Measurements from ENCODE around the gene HPCAL1.

The HPCAL1 gene

DNA sequence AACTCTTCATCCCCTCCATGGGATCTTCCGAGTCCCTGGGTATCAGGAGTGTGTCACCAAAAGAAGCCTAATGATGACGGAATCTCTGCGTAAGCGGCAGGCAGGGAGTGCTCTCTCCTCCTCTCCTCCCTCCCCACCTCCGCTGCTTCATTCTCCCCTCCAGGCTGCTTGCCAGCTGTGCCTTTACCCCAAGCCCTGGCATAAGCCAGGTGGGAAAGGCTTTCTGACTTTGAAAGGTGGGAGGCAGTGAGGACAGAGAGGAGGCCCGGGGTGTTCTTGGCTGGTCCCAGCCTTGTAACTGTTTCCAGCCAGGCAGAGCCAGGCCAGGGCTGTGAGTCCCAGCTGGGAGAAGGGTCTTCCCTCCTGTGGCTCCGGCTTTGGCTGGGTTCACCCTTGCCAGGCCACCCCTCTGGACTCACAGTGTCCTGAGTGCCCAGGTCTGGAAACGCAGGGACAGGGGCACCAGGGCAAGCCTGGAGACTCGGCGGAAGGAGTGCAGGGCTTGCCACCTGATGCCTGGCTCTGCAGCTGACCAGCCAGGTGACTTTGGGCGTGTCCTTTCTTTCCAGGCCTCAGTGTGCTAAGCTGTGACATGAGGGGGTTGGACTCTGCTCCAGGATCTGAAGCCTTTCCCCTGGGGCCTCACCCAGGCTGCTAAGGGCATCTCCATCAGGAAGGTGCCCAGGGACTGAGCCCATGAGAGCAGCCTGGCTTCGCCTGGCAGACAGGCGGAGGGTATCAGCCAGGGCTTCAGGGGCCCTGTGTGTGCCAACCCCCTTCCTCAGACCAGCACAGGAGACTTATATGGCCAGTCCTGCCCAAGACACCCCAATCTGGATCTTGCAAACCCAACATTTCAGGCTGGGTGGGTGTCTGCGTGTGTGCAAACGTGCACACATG is 32.7 kb upstream of the HPCAL1 start:
- no peak for DNase-seq

DNA sequence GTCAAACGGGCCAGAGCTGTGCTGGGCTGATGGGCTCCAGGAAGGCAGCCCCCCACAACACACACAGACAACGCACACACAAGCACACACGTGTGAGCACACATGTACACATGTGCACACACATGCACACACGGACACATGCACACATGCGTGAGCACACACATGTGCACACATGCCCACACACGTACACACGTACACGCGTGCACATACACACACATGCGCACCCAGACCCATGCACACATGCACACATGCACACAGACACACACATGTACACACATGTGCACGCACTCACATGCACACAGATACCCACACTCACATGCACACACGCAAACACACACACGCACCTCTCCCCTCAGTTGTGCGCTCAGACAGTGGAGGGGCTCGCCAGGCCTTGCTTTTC is 31.2 kb upstream of the HPCAL1 start:
- no peak for DNase-seq

DNA sequence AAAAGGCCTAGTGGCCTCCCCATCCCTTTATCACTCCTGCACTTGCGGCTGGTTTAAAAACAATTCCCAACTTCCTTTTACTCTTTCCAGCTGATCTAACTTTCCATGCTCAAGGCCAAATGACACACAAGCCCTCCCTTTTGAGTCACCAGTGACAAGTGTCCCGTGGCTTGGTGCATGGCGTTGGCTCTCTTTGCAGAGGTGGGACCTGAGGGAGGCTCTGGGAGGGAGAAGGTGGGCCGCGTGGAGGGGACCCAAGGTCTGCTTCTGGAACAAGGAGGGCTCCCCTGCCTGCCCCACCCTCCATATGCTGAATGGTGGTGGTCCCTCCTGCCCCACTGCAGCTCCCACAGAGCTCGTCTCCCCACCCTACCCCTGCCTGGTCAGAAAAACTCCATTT is 30.8 kb upstream of the HPCAL1 start:
- DNase-seq = no peak

DNA sequence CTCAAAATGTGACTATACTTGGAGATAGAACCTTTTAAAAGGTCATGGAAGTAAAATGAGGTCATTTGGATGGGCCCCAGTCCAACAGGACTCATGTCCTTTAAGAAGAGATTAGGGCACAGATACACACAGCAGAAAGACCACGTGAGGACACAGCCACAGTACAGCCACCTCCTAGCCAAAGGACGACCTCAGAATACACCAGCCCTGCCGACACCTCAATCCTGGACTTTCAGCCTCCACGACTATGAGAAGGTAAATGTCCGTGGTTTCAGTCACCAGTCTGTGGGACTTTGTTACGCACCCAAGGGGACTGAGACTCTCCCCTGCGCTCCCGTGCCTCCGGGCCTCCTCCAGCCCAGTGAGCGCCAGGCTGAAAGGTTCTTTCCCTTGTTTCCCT is 30.2 kb upstream of the HPCAL1 start:
- no peak for DNase-seq

DNA sequence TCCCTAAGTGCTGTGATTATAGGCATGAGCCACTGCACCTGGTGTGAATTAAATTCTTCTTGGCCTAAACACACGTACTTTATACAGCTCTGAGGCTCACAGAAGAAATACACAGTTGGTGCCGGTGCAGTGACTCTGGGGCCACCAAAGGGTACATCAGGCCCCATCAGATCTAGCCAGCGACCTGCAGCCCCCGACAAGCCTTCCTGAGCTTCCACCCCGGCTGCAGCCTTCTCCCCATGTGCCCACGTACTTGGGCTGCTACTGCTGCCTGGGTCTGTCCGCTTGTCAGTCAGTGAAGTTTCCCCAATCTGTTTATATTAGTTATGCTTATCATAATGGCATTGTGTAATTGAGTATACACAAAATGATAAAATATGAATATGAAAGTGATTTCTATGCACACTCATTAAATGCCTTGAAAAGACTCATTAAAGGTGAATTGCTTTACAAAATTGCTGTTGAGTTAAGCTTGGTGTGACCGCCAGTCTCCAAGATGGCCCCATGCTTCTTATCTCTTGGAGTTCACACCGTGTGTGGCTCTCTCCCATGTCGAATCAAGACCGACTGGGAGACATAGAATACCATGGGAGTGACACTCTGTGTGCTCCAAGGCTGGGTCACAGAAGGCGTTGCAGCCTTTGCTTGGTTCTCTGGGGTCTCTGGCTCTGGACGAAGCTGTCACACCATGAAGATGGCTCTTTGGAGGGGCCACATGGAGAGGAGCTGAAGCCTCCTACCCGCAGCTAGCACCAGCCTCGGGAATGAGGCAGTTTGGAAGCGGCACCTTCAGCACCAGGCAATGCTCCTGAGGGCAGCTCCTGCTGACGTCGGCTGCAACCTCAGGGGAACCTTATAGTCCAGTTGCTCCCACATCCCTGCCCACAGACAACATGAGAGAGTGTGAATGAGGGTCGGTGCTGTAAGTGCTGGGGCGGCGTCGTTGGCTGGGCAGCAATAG is 29.2 kb upstream of the HPCAL1 start:
- DNase-seq = no peak

DNA sequence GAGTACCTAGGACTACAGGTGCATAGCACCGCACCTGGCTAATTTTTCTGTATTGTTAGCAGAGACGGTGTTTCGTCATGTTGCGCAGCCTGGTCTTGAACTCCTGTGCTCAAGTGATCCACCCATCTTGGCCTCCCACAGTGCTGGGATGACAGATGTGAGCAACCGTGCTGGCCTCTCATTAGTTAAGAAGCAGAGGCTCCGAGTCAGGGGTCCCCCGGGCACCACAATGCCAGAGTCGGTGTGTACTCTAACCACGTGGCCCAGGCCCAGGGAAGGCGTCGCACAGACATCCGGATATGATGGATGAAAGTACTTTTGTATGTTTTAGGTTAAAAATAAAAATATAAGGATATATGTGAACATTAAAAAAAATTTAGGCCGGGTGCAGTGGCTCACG is 28.3 kb upstream of the HPCAL1 start:
- no peak for DNase-seq

DNA sequence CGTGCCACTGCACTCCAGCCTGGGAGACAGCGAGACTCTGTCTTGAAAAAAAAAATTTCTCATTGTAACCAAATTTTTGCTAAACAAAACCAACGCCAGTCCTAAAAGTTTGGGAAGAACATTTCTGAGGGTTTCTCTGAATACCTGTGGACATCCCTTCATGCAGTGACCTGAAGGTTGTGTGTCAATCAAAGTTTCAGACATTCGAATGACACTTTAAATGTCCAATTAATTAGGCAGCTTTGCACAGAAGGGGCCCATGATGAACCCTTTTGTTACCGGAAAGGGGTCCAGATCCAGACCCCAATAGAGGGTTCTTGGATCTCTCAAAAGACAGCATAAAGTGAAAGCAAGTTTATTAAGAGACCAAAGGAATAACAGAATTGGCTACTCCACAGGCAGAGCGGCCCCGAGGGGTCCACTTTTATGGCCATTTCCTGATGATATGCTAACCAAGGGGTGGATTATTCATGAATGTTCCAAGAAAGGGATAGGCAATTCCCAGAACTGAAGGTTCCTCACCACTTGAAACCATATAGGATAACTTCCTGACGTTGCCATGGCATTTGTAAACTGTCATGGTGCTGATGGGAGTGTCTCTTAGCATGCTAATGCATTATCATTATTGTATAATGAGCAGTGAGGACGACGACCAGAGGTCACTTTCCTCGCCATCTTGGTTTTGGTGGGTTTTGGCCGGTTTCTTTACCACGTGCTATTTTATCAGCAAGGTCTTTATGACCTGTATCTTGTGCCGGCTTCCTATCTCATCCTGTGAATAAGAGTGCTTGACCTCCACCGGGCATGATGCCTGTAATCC is 27.5 kb upstream of the HPCAL1 start:
- DNase-seq = no peak

DNA sequence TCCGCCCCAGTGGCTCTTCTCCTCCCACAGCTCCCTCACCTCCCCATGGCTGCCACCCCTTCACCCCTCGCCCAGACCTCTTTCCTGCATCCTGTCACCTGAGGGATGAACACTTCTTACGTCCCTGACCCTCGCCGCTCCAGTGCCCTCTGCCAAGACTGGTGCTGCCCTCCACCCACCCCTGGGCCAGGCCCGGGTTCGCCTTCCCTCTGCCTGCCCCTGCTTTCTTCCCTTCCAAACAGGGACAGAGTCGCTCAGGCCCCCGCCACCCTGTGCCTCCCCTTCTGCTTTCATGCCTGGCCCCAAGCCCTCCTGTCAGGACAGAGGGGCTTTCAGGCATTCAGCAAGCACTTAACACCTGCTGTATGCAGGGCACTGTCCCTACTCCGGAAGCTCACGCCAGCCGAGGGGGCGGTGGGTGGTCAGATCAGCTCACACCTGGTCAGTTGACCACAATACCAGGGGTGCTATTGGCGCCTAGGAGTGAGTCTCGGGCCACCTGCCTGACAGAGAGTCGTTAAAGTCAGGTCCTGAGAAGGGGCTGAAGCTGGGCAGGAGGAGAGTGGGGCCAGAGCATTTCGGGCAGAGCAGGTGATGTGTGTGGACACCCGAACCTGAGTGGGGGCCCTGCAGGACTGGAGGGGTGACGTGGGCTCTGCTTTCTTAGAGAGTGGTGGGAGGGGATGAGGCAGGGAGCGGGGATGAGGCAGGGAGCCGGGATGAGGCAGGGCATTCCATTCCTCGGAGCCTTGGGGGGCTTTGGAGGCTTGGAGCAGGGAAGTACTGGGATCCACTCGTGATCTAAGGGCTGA is 26.0 kb upstream of the HPCAL1 start:
- DNase-seq = no peak

DNA sequence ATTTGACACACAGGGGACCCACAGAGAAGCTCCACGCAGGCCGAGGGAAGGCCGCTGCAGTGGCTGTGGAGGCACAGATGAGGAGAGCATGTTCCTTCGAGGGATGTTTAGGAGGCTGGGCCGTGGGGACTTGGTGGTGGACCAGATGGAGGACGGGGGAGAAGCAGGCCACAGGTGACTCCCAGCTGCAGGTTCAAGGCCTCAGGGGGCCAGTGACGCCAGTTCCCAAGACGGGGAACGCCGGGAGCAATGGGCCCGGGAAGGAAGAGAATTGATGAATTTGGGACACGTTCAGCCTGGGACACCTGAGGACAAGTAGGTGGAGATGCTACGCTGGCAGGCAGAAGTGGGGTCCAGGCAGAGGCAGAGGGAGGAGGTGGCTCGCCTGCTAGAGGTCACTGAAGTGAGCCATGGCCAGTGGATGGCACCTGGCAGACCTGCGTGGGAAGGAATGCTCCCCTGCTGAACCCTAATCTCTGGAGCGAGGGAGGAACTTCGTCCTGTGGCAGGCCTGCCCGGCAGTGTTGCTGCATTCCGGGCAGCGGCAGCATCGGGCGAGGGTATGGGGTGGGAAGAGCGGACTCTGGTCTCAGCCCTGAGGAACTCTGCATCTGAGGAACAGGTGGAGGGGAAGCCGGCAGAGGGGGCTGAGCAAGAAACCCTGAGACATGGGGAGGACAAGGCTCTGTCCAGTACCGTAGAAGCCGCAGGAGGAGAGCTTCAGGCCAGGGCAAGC is 25.2 kb upstream of the HPCAL1 start:
- no peak for DNase-seq

DNA sequence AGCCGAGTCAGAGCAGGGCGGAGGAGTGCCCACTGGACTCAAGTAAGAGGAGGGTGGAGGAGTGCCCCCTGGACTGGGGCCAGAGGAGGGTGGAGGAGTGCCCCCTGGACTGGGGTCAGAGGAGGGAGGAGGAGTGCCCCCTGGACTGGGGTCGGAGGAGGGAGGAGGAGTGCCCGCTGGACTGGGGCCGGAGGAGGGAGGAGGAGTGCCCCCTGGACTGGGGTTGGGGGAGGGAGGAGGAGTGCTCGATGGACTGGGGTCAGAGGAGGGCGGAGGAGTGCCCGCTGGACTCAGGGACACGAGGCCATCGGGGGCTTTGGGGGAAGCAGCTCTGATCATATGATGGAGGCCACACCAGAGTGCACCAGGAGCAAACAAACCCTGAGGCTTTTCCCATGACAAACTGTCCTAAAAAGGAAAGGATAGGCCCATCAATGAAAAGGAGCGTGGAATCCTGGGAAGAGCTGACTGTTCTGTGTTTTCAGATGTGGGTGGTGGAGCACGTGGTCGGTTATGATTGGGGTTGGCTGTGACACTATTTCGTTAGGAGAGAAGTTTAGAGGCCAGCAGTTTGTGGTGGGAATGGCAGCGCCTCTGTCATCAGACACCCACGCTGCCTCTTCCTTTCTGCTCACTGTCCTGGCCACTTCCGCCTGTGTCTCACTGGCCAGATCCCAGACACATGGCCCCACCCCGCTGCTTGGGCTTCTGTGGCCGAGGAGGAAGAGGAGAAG is 24.5 kb upstream of the HPCAL1 start:
- DNase-seq = peak; percentile 22

DNA sequence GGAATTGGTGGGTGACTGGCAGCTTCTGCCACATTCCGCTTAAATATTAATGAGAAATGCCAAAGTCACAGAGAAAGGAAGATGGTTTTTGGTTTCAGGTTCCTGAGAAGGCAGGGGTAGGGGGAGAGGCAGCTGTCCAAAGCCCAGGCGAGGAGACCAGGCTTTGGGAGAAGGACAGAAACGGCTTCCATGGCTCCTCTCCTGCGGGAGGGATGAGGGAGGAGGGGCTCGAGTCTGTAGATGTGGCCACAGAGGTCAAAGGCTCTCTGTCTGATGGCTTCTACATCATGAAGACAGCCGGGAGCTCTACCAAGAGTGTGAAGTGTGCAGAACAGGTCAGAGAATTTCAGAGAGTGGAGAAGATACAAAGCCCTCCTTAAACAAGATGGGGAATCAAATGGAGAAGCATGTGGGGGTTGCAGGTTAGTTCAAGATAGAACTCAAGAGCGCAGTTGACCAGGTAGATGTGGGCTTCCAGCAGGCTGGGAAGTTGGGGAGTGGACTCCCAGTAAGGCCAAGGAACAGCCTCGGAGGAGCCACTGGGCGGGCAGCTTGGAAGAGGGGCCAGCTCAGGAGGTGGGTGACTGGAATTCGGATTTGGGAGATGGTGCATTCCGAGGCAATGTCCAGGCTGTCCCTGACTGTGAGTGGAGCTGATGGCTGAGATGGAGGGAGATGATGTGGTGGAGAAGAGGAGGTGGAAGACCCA is 23.8 kb upstream of the HPCAL1 start:
- no peak for DNase-seq

DNA sequence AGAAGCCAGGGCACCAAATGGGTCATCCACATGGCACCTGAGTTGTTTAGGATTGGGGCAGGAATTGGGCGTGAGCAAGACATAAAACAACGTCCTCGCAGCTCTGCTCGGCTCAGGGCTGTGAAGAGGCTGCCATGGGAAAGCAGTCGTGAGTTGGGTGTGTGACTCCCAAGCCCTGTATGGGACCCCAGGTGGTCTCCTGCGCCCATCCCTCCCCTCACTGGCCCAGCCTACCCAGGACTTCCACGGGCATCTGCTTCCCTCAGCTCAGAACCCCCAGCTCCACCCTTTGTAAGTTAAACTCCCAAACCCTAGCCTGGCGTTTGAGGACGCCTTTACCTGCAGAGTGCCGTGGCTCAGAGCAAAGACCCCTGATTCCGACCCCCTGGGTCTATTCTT is 23.2 kb upstream of the HPCAL1 start:
- DNase-seq = no peak

DNA sequence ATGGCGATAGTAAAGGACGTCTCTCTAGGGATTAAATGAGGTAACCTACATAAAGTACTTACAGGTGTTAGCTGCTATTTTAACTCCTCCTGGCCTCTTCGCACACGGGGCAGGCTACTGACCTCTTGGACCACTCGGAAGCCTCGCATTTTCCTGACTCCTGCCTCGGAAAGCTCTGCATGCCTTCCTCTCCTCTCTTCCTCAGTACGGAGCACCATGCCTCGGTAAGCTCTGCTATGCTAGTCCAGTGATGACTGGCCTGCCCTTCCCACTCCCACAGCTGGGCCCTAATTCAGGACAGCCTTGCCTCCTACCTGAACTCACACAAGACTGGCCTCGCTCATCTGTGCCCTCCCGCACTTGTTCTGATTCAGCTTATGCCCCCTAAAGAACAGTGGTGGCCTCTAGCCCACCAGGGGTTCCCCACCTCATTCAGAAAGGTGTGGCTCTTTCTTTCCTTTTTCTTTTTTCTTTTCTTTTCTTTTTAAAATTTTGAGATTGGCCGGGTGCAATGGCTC is 22.7 kb upstream of the HPCAL1 start:
- no peak for DNase-seq

DNA sequence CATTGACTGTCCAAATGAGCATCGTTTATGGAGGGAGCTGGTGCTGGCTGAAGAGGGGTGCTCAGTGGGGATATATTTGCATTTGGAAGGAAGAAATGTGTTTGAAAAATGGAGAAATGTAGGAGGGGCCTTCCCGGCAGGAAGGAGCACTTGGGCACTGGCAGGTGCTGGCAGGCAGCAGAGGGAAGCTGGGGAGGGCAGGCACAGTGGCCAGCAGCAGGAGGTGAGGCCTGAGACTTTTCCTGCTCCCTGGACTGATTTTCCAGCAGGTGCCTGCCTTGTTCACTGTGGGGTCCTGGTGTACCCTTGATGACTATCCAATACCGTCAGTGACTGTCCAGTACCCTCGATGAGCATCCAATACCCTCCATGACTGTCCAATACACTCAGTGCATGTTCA is 20.8 kb upstream of the HPCAL1 start:
- no peak for DNase-seq

DNA sequence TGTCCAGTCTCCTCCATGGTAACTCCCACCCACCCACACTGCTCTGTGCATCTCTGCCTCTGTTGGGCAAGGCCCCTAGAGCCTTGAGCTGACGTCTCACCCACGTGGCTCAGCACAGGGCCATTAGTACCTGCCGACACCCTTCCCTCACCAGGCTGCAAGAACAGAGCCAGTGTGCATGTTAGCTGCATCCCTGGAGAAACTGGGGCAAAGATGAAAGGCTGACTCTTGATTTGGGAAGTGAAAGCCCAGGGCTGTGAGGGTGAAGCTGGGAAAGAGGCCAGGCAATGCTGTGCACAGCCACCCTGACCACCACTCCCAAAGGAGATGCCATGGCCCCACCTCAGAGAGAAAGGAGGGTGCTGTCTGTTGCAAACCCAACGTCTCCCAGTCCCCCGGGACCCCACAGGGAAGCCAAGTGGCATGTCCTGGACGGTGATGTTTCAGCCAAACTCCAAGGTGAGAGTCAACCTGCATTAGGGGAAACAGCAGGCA is 20.0 kb upstream of the HPCAL1 start:
- no peak for DNase-seq

DNA sequence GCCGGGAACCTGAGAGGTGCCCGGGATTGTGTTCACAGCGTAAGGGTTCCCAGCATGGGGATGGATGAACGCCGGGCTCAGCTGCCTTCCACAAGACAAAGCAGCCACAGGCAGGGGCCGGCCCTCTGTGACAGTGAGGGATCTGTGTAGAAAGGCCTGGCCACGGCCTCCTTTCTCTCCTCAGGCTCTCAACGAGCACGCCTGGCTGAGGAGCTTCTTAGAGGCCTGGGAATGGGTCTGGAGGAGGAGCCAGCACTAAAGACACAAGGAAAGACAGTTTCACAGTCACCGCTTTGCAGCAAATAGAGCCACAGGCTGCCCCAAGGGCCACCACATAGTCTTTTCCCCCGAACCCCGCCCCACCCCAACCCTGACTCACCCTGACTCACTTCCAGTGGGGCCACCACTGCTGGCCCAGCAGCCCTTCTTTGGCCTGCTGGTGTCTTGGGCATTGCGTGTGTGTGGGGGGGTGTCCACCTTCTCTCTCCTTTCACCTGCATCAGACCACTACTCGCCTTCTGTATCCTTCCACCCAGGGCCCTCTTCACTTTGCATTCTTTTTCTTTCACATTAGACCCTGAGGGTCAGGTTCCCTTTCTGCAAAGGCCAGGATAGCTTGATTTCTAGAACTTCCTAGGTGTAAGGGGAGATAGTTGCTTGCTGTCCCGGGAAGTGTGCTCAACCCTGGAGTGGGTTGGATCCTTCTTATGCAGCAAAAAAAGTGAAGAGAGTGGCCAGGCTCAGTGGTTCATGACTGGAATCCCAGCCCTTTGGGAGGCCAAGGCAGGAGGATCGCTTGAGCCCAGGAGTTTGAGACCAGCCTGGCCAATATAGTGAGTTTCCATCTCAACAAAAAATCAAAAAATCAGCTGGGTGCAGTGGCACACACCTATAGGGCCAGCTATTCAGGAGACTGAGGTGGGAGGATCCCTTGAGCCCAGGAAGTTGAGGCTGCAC is 19.3 kb upstream of the HPCAL1 start:
- no peak for DNase-seq

DNA sequence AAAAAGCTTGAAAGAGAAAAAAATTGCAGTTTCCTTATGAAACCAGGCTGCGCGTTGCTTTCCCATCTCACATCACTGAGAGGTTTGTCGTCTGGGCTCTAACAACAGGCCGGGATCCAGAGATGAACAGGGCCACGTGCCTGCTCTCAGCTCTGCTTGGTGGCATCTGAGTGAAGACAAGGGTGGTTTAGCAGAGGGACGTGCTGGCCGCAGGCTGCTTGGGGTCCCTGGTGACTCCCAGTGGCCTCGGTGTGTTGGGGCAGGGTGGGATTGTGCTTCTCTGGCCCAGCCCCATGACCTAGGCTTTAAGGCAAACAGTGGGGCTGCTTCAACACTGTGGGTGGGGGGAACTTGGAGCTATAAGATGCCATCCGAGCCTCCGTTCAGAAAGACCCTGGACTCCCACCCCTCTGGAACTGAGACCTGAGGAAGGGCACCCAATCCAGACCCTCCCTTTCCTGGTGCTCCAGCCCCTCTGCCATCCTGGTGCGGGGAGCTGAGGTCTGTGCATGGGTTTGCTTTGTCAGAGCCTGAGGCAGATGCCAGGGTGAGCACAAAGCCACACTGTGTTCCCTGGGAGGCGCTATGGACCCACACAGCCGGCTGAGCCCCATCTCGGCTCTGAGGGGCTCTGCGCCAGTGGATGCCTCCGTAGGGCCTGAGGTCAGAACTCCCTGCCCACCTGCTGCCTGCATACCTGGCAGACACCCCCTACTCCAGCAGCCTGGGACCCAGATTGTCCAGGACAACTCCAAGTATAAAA is 18.4 kb upstream of the HPCAL1 start:
- DNase-seq = no peak

DNA sequence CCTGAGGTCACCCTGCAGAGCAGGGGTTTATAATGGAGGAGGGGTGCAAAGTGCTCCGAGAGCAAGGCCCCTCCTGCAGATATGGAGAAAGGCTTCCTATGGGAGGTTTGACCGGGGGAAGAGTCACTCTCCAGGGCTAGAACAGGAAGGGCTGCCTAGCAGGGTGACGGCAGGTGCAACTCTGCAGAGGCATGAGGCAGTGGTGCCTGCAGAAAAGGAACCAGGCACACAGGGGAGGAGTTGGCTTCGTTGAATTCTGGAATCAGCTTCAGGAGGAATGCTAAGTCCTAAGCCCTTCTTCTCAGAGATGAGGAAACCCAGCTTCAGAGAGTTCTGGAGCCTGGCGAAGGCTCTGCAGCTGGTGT is 17.5 kb upstream of the HPCAL1 start:
- no peak for DNase-seq
